Measurements from ENCODE around the gene FEV. TPM values are rescaled to one million over a fixed set of nuclear protein-coding genes. Genes with fewer than 3 reads are reported as not detected.

The FEV gene
- total and polyA plus RNA-seq, 2 donors (not counting 1 experiment from before 2014, with no cell fraction given): not detected

DNA sequence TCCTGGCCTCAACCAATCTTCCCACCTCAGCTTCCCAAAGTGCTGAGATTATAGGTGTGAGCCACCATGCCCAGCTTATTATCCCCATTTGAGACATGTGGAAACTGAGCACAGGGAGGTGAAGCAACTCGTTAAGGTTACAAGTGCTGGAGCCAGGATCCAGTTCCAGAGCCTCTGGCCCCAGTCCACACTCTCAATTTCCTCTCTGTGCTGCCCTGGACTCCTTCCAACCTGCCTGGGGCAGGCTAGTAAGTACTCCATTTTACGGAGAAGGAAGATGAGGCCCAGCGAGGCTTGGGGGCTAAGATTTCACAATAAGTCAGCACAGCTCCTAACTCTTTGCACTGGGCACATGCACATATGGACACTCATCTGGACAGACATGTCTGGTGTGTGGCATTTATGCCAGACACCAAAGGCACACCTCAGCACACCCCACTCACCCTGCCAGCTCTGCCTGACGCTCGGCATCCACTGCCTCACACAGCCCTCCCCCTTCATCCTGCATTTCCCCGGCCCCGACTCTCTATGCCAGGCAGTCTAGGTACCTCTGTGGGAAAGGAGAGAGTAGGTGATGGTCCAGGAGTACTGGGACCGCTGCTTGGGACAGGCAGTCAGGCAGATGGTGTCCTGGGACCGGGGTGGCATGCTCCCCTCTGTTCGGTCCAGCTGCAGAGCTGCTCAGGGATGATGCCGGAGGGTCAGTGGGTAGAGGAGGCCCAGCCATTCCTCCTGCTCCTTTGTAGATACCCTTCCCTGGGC is 35.8 kb upstream of the FEV start:
- no peak overlapping the region for H3K9ac ChIP-seq (ENCODE audit: insufficient read depth, low read length)
- no peak overlapping the region for H3K4me3 ChIP-seq (replicated peaks in 1 of 4; ENCODE audit: control extremely low read depth in 1 of 4, insufficient read depth in 1 of 4, low read depth in 3 of 4, low read length in 4 of 4)
- TF ChIP-seq CTCF (conservative IDR thresholded peaks at IDR 0.05 in 1 of 2, IDR thresholded peaks at IDR 0.05 in 1 of 2; ENCODE audit: low read depth in 1 of 2, low read length in 2 of 2) (no peak), EZH2 (IDR thresholded peaks at IDR 0.05; ENCODE audit: low read length, missing control alignments) (no peak)
- H3K79me2 ChIP-seq (ENCODE audit: control insufficient read depth, insufficient read depth, low read length): no peaks in the 10 kb centered on the region
- peaks cover 18% of the 10 kb centered on the region for H3K27me3 ChIP-seq (ENCODE audit: control insufficient read depth, insufficient read depth, low read length)
- no peak overlapping the region for H2AFZ ChIP-seq (ENCODE audit: low read length)
- no peaks in the 10 kb centered on the region for H3K9me3 ChIP-seq (ENCODE audit: control insufficient read depth, insufficient read depth, low read depth, low read length)
- no peaks in the 10 kb centered on the region for H3K36me3 ChIP-seq (ENCODE audit: control insufficient read depth, insufficient read depth, low read length)
- no peaks in the 10 kb centered on the region for H4K20me1 ChIP-seq (ENCODE audit: control insufficient read depth, extremely low read depth, insufficient read depth, low read length)
- no peak overlapping the region for H3K27ac ChIP-seq (ENCODE audit: insufficient read depth, low read length)
- H3K4me1 ChIP-seq (ENCODE audit: control insufficient read depth, extremely low read depth, insufficient read depth, low read length): no peaks in the 10 kb centered on the region
- no peak overlapping the region for H3K4me2 ChIP-seq (ENCODE audit: extremely low read depth, insufficient read depth, low read length)
- DNase-seq (ENCODE audit: low read depth in 2 of 2): no peak

- Histone ChIP-seq H3K4me1 (ENCODE audit: control insufficient read depth, extremely low read depth, insufficient read depth, low read length) (no peaks in the 10 kb centered on the region), H3K27me3 (ENCODE audit: control insufficient read depth, insufficient read depth, low read length) (peaks cover 11% of the 10 kb centered on the region), H4K20me1 (ENCODE audit: control insufficient read depth, extremely low read depth, insufficient read depth, low read length) (no peaks in the 10 kb centered on the region), H3K9ac (ENCODE audit: insufficient read depth, low read length) (no peak overlapping the region), H3K4me3 (replicated peaks in 1 of 4; ENCODE audit: control extremely low read depth in 1 of 4, insufficient read depth in 1 of 4, low read depth in 3 of 4, low read length in 4 of 4) (no peak overlapping the region), H2AFZ (ENCODE audit: low read length) (no peak overlapping the region), H3K27ac (ENCODE audit: insufficient read depth, low read length) (no peak overlapping the region), H3K36me3 (ENCODE audit: control insufficient read depth, insufficient read depth, low read length) (no peaks in the 10 kb centered on the region), H3K79me2 (ENCODE audit: control insufficient read depth, insufficient read depth, low read length) (no peaks in the 10 kb centered on the region), H3K9me3 (ENCODE audit: control insufficient read depth, insufficient read depth, low read depth, low read length) (no peaks in the 10 kb centered on the region), H3K4me2 (ENCODE audit: extremely low read depth, insufficient read depth, low read length) (no peak overlapping the region)
- no peak for DNase-seq (ENCODE audit: low read depth in 2 of 2)
- no peak for TF ChIP-seq CTCF (conservative IDR thresholded peaks at IDR 0.05 in 1 of 2, IDR thresholded peaks at IDR 0.05 in 1 of 2; ENCODE audit: low read depth in 1 of 2, low read length in 2 of 2)
- no peak for TF ChIP-seq EZH2 (IDR thresholded peaks at IDR 0.05; ENCODE audit: low read length, missing control alignments)
These were observed 34.5 kb upstream of the FEV start for GRCh38 chr2:219019436-219019835.

DNA sequence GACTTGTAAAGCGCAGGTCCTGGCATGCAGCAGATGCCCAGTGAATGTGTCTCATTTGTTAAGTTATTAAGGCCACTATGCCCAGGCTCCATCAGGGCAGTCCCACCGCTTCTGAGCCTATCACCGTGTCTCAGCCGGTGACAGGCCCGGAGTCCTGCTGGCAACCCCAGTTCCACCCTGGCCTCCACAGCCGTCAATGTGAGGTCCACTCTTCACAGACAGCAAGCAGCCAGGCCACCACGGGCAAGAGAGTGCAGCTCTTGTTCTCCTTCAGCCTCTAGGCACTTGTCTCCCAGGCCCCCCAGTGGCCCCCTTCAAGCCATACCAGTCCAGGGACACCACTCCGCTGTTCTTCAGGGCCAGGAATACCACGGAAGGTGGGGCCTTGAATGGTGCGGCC is 33.7 kb upstream of the FEV start:
- no peak overlapping the region for H3K4me3 ChIP-seq (replicated peaks in 1 of 4; ENCODE audit: control extremely low read depth in 1 of 4, insufficient read depth in 1 of 4, low read depth in 3 of 4, low read length in 4 of 4)
- no peak overlapping the region for H3K9ac ChIP-seq (ENCODE audit: insufficient read depth, low read length)
- TF ChIP-seq CTCF (conservative IDR thresholded peaks at IDR 0.05 in 1 of 2, IDR thresholded peaks at IDR 0.05 in 1 of 2; ENCODE audit: low read depth in 1 of 2, low read length in 2 of 2): no peak
- no peak for TF ChIP-seq EZH2 (IDR thresholded peaks at IDR 0.05; ENCODE audit: low read length, missing control alignments)

More for the DNA sequence above, 33.7 kb upstream of the FEV start:
- Histone ChIP-seq H3K27ac (ENCODE audit: insufficient read depth, low read length) (no peak overlapping the region), H3K36me3 (ENCODE audit: control insufficient read depth, insufficient read depth, low read length) (no peaks in the 10 kb centered on the region), H4K20me1 (ENCODE audit: control insufficient read depth, extremely low read depth, insufficient read depth, low read length) (no peaks in the 10 kb centered on the region), H3K27me3 (ENCODE audit: control insufficient read depth, insufficient read depth, low read length) (peaks cover 10% of the 10 kb centered on the region), H3K4me2 (ENCODE audit: extremely low read depth, insufficient read depth, low read length) (no peak overlapping the region), H3K9me3 (ENCODE audit: control insufficient read depth, insufficient read depth, low read depth, low read length) (no peaks in the 10 kb centered on the region), H3K79me2 (ENCODE audit: control insufficient read depth, insufficient read depth, low read length) (no peaks in the 10 kb centered on the region), H2AFZ (ENCODE audit: low read length) (no peak overlapping the region), H3K4me1 (ENCODE audit: control insufficient read depth, extremely low read depth, insufficient read depth, low read length) (no peaks in the 10 kb centered on the region)
- no peak for DNase-seq (ENCODE audit: low read depth in 2 of 2)
